ENCODE measurements around the gene SUSD3. TPM values are rescaled to one million over a fixed set of nuclear protein-coding genes. Genes with fewer than 3 reads are reported as not detected.

Gene SUSD3
- total RNA-seq, 1 experiment from 2014 or later = 11.9 TPM

DNA sequence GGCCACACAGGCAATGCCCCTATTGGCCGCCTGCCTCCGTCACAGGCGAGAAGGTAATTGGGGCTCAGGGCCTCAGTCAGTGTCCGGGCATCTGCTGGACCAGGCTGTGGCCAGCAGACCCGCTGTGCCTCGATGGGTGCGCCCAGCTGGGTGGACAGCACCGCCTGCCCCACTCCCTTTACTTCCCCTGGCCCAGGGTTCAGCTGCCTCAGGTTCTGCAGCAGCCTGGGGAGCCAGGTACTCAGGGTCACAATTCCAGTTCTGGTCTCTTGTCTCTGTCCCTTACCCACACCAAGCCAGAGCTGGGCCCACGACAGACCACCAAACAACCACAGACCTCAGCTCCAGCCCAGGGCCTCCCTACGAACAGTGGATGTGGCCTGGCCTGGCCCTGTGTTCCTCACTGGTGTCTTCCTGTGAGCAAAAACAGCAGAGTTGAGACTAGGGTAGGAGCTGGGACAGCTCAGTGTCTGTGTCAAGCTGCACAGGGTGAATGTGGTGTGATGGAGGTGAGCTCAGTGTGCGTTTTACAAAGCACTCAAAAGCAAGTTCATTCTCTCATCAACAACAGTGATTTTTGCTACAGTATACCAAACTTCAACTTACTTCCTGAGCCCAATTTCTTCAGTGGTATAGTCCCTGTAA is 33.4 kb upstream of the SUSD3 start:
- H3K27ac Mint-ChIP-seq = no peak overlapping the region; the same call in 1 of the 2 replicates
- no peaks in the 10 kb centered on the region for H3K36me3 Mint-ChIP-seq
- ATAC-seq (no peak), DNase-seq (ENCODE audit: low spot score) (no peak)
- H3K4me3 Mint-ChIP-seq = no peak overlapping the region
- ChIA-PET CTCF (interaction anchor here (0.7 to 2.2 kb wide), 4 partner anchors 12 to 280 kb away, joined by 4 to 16 read pairs (median 4); no protein-coding TSS in a partner anchor), POLR2A (no interaction called here)
- no peaks in the 10 kb centered on the region; the same call in 1 of the 2 replicates for H3K27me3 Mint-ChIP-seq (ENCODE audit: low read depth)
- no peaks in the 10 kb centered on the region for H3K9me3 Mint-ChIP-seq
- peaks cover 11% of the 10 kb centered on the region for H3K4me1 Mint-ChIP-seq
- TF ChIP-seq EMX1 (CRISPR knock-in tag; IDR thresholded peaks at IDR 0.05) = no peak
- no peak for TF ChIP-seq FOXP4 (CRISPR knock-in tag; IDR thresholded peaks at IDR 0.05)
- TF ChIP-seq NFYB (CRISPR knock-in tag; conservative IDR thresholded peaks at IDR 0.05; ENCODE audit: low read depth) = no peak
- no peak for TF ChIP-seq ERG (CRISPR knock-in tag; IDR thresholded peaks at IDR 0.05)
- no peak for TF ChIP-seq NR3C1 (CRISPR knock-in tag; conservative IDR thresholded peaks at IDR 0.05; ENCODE audit: low read depth)
- TF ChIP-seq PREB (CRISPR knock-in tag; IDR thresholded peaks at IDR 0.05; ENCODE audit: borderline replicate concordance) = no peak

- H3K27ac Mint-ChIP-seq = no peak overlapping the region
Observed at GRCh38 chr9:93025736-93026135, 32.8 kb upstream of the SUSD3 start.

More at GRCh38 chr9:93025736-93026135, 32.8 kb upstream of the SUSD3 start:
- POLR2A ChIA-PET = no interaction called here
- Mint-ChIP-seq H3K9me3 (no peaks in the 10 kb centered on the region), H3K36me3 (no peaks in the 10 kb centered on the region), H3K4me3 (no peak overlapping the region), H3K4me1 (peaks cover 11% of the 10 kb centered on the region), H3K27me3 (ENCODE audit: low read depth) (no peaks in the 10 kb centered on the region; the same call in 1 of the 2 replicates)
- DNase-seq (ENCODE audit: low spot score) (no peak), ATAC-seq (no peak)
- no peak for TF ChIP-seq SP1 (CRISPR knock-in tag; conservative IDR thresholded peaks at IDR 0.05)
- TF ChIP-seq ZNF423 (CRISPR knock-in tag; IDR thresholded peaks at IDR 0.05) = no peak
- no peak for TF ChIP-seq E2F5 (CRISPR knock-in tag; IDR thresholded peaks at IDR 0.05)
- TF ChIP-seq SMAD3 (CRISPR knock-in tag; IDR thresholded peaks at IDR 0.05; ENCODE audit: borderline replicate concordance) = no peak
- no peak for TF ChIP-seq NFE2L1 (CRISPR knock-in tag; IDR thresholded peaks at IDR 0.05)
- no peak for TF ChIP-seq ZNF317 (CRISPR knock-in tag; IDR thresholded peaks at IDR 0.05; ENCODE audit: borderline replicate concordance, low read depth)
- no peak for TF ChIP-seq GRHL2 (CRISPR knock-in tag; IDR thresholded peaks at IDR 0.05; ENCODE audit: insufficient replicate concordance, severe bottlenecking)
- TF ChIP-seq EMX1 (CRISPR knock-in tag; IDR thresholded peaks at IDR 0.05) = no peak
- TF ChIP-seq, protein P1, sequence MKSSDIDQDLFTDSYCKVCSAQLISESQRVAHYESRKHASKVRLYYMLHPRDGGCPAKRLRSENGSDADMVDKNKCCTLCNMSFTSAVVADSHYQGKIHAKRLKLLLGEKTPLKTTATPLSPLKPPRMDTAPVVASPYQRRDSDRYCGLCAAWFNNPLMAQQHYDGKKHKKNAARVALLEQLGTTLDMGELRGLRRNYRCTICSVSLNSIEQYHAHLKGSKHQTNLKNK (CRISPR knock-in tag; IDR thresholded peaks at IDR 0.05) = no peak
- no peak for TF ChIP-seq IRF2 (CRISPR knock-in tag; IDR thresholded peaks at IDR 0.05; ENCODE audit: borderline replicate concordance, low read depth)
- no peak for TF ChIP-seq ERG (CRISPR knock-in tag; IDR thresholded peaks at IDR 0.05)
- no peak for TF ChIP-seq NFATC4 (CRISPR knock-in tag; IDR thresholded peaks at IDR 0.05)
- no peak for TF ChIP-seq HMGA2 (CRISPR knock-in tag; IDR thresholded peaks at IDR 0.05)
- CTCF ChIA-PET = interaction anchor here (1.0 to 2.2 kb wide), 3 partner anchors 11 to 128 kb away, joined by 4 to 16 read pairs (median 4); no protein-coding TSS in a partner anchor
